Uterus (tissue), 4 donors: ENCODE data around the gene PARG. TPM values are rescaled to one million over a fixed set of nuclear protein-coding genes. Genes with fewer than 3 reads are reported as not detected.

Experiments used
- DNase-seq, 2 donors: peaks; one replicate each; pipeline ENCODE4 v3.0.0-alpha.2; 2019 to 2020
- H3K27ac ChIP-seq, 2 donors: fragments of 200-600 bp; sonication (generic); 1 replicate in 1 of 2; 2 replicates in 1 of 2; pipeline ENCODE4 v1.5.1; 2016 to 2018
- H3K27me3 ChIP-seq, 2 donors: fragments of 200-600 bp; sonication (generic); one replicate each; pipeline ENCODE4 v1.5.1; 2018 to 2019; ENCODE audit warnings: control low read depth in 1 of 2
- H3K36me3 ChIP-seq, 2 donors: fragments of 200-600 bp; sonication (generic); one replicate each; pipeline ENCODE4 v1.5.1; 2019; ENCODE audit warnings: control low read depth in 1 of 2
- H3K4me1 ChIP-seq, 2 donors: fragments of 200-600 bp; sonication (generic); one replicate each; pipeline ENCODE4 v1.5.1; 2018 to 2019; ENCODE audit warnings: control low read depth in 1 of 2
- H3K4me3 ChIP-seq, 2 donors: fragments of 200-600 bp; sonication (generic); 1 replicate in 1 of 2; 2 replicates in 1 of 2; pipeline ENCODE4 v1.5.1; 2018 to 2019; ENCODE audit warnings: mild to moderate bottlenecking in 1 of 2
- H3K9me3 ChIP-seq, 2 donors: fragments of 200-600 bp; sonication (generic); one replicate each; pipeline ENCODE4 v1.5.1; 2019; ENCODE audit warnings: control low read depth in 1 of 2
- POLR2A ChIP-seq, 2 donors: fragments of 450-650 bp; IDR thresholded peaks; one replicate each; pipeline ENCODE4 v1.6.1; 2016; ENCODE audit warnings: antibody characterized with exemption in 2 of 2, mild to moderate bottlenecking in 1 of 2, moderate library complexity in 1 of 2
- intact Hi-C: fragments of 100-400 bp; cut with DNase I; formaldehyde crosslinking; loops from one replicate; pipeline ENCODE4 v1.15.1; 2023; ENCODE audit warnings: low total_unique reads
- small RNA-seq: library from RNA; depleted of rRNA; stranded (forward); fragments of <200 nt; gene quantifications from one replicate; pipeline ENCODE3, GENCODE V24; 2016
- total RNA-seq, 4 donors: library from RNA; depleted of rRNA in 3 of 4; stranded (reverse); fragments of >200 nt in 3 of 4; gene quantifications; one replicate each; pipeline versions ENCODE4 v1.1.0 to v1.2.4, GENCODE V29; 2014 to 2023
- TF ChIP-seq, protein P1 (sequence below), 4 experiments: fragments of 200-600 bp in 2 of 4; fragments of 450-650 bp in 2 of 4; sonication (generic) in 2 of 4; IDR thresholded peaks; one replicate each; pipeline ENCODE4 v1.5.1; 2016 to 2019; ENCODE audit warnings: antibody characterized with exemption in 4 of 4, mild to moderate bottlenecking in 2 of 4, moderate library complexity in 1 of 4
- donor health status: DM: yes; HTN: yes; CAD: no.

The PARG gene
- total RNA-seq, 4 donors from 2014 or later = 29.7 to 58.6 (median 44.3) TPM

DNA sequence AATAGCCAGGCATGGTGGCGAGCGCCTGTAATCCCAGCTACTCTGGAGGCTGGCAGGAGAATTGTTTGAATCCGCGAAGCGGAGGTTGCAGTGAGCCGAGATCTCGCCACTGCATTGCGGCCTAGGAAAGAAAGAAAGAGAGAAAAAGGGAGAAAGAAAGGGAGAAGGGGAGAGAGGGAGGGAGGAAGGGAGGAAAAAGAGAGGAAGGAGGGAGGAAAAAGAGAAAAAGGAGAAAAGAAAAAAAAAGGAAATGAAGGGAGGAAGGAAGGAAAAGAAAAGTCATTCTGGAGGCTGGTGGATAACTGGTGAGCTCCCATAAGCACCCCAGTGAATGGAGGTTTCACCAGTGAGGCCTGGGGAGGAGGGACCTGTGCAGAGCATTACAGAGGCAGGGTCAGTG, 172.1 kb downstream of the PARG start:
- TF ChIP-seq POLR2A (IDR thresholded peaks at IDR 0.05) = no peak
- TF ChIP-seq, protein P1, sequence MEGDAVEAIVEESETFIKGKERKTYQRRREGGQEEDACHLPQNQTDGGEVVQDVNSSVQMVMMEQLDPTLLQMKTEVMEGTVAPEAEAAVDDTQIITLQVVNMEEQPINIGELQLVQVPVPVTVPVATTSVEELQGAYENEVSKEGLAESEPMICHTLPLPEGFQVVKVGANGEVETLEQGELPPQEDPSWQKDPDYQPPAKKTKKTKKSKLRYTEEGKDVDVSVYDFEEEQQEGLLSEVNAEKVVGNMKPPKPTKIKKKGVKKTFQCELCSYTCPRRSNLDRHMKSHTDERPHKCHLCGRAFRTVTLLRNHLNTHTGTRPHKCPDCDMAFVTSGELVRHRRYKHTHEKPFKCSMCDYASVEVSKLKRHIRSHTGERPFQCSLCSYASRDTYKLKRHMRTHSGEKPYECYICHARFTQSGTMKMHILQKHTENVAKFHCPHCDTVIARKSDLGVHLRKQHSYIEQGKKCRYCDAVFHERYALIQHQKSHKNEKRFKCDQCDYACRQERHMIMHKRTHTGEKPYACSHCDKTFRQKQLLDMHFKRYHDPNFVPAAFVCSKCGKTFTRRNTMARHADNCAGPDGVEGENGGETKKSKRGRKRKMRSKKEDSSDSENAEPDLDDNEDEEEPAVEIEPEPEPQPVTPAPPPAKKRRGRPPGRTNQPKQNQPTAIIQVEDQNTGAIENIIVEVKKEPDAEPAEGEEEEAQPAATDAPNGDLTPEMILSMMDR (IDR thresholded peaks at IDR 0.05) = no peak
- Histone ChIP-seq H3K4me3 (no peak overlapping the region), H3K9me3 (no peaks in the 10 kb centered on the region), H3K4me1 (no peaks in the 10 kb centered on the region), H3K27ac (no peak overlapping the region), H3K36me3 (no peaks in the 10 kb centered on the region), H3K27me3 (no peaks in the 10 kb centered on the region)
- intact Hi-C loops = no loop called here
- no peak for DNase-seq

DNA sequence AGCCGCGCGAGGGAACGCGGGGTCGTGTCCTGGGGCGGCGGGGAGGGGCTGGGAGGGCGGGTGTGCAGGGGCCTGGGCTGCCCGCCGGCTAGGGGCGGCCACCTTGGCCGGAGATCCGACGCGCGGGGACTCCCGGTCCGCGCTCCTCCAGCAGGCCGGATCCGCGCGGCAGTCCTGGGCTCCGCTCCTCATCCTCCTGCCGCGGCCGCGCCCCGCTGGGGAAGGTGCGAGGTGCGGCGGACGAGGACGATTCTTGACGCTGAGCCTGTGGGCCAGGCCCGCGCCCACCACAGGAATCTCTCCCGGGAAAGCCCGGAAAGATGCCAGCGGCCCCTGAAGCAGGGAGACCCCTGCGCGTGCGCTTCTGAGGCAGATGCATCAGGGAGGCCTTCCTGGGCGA, 173.1 kb downstream of the PARG start:
- intact Hi-C loops = no loop called here
- no peak overlapping the region for H3K27ac ChIP-seq
- no peaks in the 10 kb centered on the region for H3K4me1 ChIP-seq
- H3K36me3 ChIP-seq = no peaks in the 10 kb centered on the region
- H3K9me3 ChIP-seq = no peaks in the 10 kb centered on the region
- H3K27me3 ChIP-seq = no peaks in the 10 kb centered on the region
- TF ChIP-seq, protein P1 (IDR thresholded peaks at IDR 0.05) = no peak
- TF ChIP-seq POLR2A (IDR thresholded peaks at IDR 0.05) = no peak
- DNase-seq = no peak
- H3K4me3 ChIP-seq = no peak overlapping the region

DNA sequence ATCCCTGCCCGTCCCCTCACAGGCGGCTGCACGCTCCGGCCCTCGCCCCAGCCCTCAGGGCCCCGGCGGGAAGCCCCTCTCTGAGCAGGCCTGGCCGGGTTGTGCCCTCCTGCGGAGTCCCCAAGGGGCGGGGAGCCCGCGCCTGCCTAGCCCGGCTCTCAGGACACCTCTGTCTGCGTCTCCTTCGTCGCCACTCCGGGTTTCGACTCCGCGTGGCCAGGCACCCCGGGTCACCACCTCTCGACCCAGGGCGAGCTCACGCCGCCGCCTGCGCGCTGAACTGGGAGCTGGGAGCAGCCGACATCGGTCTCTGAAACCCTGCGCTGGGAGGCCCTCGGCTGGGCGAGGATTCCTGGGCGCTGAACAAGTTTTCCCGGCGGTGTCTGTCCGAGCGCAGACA, 173.5 kb downstream of the PARG start:
- Histone ChIP-seq H3K27ac (no peak overlapping the region), H3K27me3 (no peaks in the 10 kb centered on the region), H3K9me3 (no peaks in the 10 kb centered on the region), H3K4me3 (no peak overlapping the region), H3K36me3 (no peaks in the 10 kb centered on the region), H3K4me1 (no peaks in the 10 kb centered on the region)
- DNase-seq = no peak
- TF ChIP-seq POLR2A (IDR thresholded peaks at IDR 0.05) = no peak
- TF ChIP-seq, protein P1 (IDR thresholded peaks at IDR 0.05) = no peak
- intact Hi-C loops = no loop called here

Small RNA genes within 50 kb of the gene (small RNA-seq; reads per million reads assigned to genes)
- not detected for gene RNA5SP317
- gene SNORA74C-2 = not detected

Other genes starting within 250 kb of the PARG start
- 1 to 10 TPM in 1 of 4 donors, under 1 TPM in 1, not detected in 2; 0.15 to 5.9 TPM for gene OGDHL, start 179.7 kb downstream of the PARG start, total RNA-seq
- 10 to 100 TPM in 3 of 4 donors, under 1 TPM in 1; 0.29 to 29.9 (median 23.5) TPM for gene TIMM23B, start within 50 bp of the PARG start, total RNA-seq
- 10 to 100 TPM in 3 of 4 donors, 1 to 10 TPM in 1; 6.2 to 24.6 (median 18.8) TPM for gene AGAP6, start 46.4 kb upstream of the PARG start, total RNA-seq
- gene WASHC2A, start 125.9 kb upstream of the PARG start, total RNA-seq = 10 to 100 TPM; 14.3 to 54.6 (median 24.7) TPM